ENCODE data around the gene C8A.

The C8A gene

GRCh38 chr1:56835657-56836056 lies 18.9 kb upstream of the C8A start:
- in situ Hi-C loops (cut with MboI; ENCODE audit: low pct_unique_long_range_greater_than_20kb, low sequenced_read_pairs), result no loop called here
- DNase-seq, result no peak

GRCh38 chr1:56836359-56836758 lies 18.2 kb upstream of the C8A start:
- in situ Hi-C loops (cut with MboI; ENCODE audit: low pct_unique_long_range_greater_than_20kb, low sequenced_read_pairs), result no loop called here
- no peak for DNase-seq

- DNase-seq, result no peak
- in situ Hi-C loops (cut with MboI; ENCODE audit: low pct_unique_long_range_greater_than_20kb, low sequenced_read_pairs), result no loop called here
Measured at GRCh38 chr1:56837244-56837939, 17.2 kb upstream of the C8A start.

- no peak for DNase-seq
- in situ Hi-C loops (cut with MboI; ENCODE audit: low pct_unique_long_range_greater_than_20kb, low sequenced_read_pairs), result no loop called here
Measured at GRCh38 chr1:56838759-56839158, 15.8 kb upstream of the C8A start.

GRCh38 chr1:56843544-56843943 lies 11.1 kb upstream of the C8A start:
- no peak for DNase-seq
- in situ Hi-C loops (cut with MboI; ENCODE audit: low pct_unique_long_range_greater_than_20kb, low sequenced_read_pairs), result no loop called here

- in situ Hi-C loops (cut with MboI; ENCODE audit: low pct_unique_long_range_greater_than_20kb, low sequenced_read_pairs), result no loop called here
- DNase-seq, result no peak
Measured at GRCh38 chr1:56844545-56845136, 10.0 kb upstream of the C8A start.

- DNase-seq, result no peak
- in situ Hi-C loops (cut with MboI; ENCODE audit: low pct_unique_long_range_greater_than_20kb, low sequenced_read_pairs), result no loop called here
Measured at GRCh38 chr1:56845343-56845742, 9.3 kb upstream of the C8A start.

GRCh38 chr1:56849750-56850149 lies 4.8 kb upstream of the C8A start:
- in situ Hi-C loops (cut with MboI; ENCODE audit: low pct_unique_long_range_greater_than_20kb, low sequenced_read_pairs), result no loop called here
- DNase-seq, result no peak

- no peak for DNase-seq
- in situ Hi-C loops (cut with MboI; ENCODE audit: low pct_unique_long_range_greater_than_20kb, low sequenced_read_pairs), result no loop called here
Measured at GRCh38 chr1:56850411-56850810, 4.2 kb upstream of the C8A start.

- no peak for DNase-seq
- in situ Hi-C loops (cut with MboI; ENCODE audit: low pct_unique_long_range_greater_than_20kb, low sequenced_read_pairs), result no loop called here
Measured at GRCh38 chr1:56850922-56851321, 3.7 kb upstream of the C8A start.

GRCh38 chr1:56852476-56852875 lies 2.1 kb upstream of the C8A start:
- no peak for DNase-seq
- in situ Hi-C loops (cut with MboI; ENCODE audit: low pct_unique_long_range_greater_than_20kb, low sequenced_read_pairs), result no loop called here

- no peak for DNase-seq
- in situ Hi-C loops (cut with MboI; ENCODE audit: low pct_unique_long_range_greater_than_20kb, low sequenced_read_pairs), result no loop called here
Measured at GRCh38 chr1:56855190-56855589, 593 bp downstream of the C8A start.

- in situ Hi-C loops (cut with MboI; ENCODE audit: low pct_unique_long_range_greater_than_20kb, low sequenced_read_pairs), result no loop called here
- no peak for DNase-seq
Measured at GRCh38 chr1:56856186-56856585, 1.6 kb downstream of the C8A start.

- no peak for DNase-seq
- in situ Hi-C loops (cut with MboI; ENCODE audit: low pct_unique_long_range_greater_than_20kb, low sequenced_read_pairs), result no loop called here
Measured at GRCh38 chr1:56859287-56859686, 4.7 kb downstream of the C8A start.

GRCh38 chr1:56863265-56863992 lies 8.8 kb downstream of the C8A start:
- in situ Hi-C loops (cut with MboI; ENCODE audit: low pct_unique_long_range_greater_than_20kb, low sequenced_read_pairs), result no loop called here
- DNase-seq, result no peak

GRCh38 chr1:56864430-56864829 lies 9.8 kb downstream of the C8A start:
- in situ Hi-C loops (cut with MboI; ENCODE audit: low pct_unique_long_range_greater_than_20kb, low sequenced_read_pairs), result no loop called here
- DNase-seq, result no peak

GRCh38 chr1:56866656-56867055 lies 12.1 kb downstream of the C8A start:
- in situ Hi-C loops (cut with MboI; ENCODE audit: low pct_unique_long_range_greater_than_20kb, low sequenced_read_pairs), result no loop called here
- no peak for DNase-seq

GRCh38 chr1:56867491-56867890 lies 12.9 kb downstream of the C8A start:
- DNase-seq, result no peak
- in situ Hi-C loops (cut with MboI; ENCODE audit: low pct_unique_long_range_greater_than_20kb, low sequenced_read_pairs), result no loop called here

GRCh38 chr1:56868761-56869160 lies 14.2 kb downstream of the C8A start:
- no peak for DNase-seq
- in situ Hi-C loops (cut with MboI; ENCODE audit: low pct_unique_long_range_greater_than_20kb, low sequenced_read_pairs), result no loop called here

GRCh38 chr1:56872597-56872996 lies 18.0 kb downstream of the C8A start:
- DNase-seq, result no peak
- in situ Hi-C loops (cut with MboI; ENCODE audit: low pct_unique_long_range_greater_than_20kb, low sequenced_read_pairs), result no loop called here

- DNase-seq, result no peak
- in situ Hi-C loops (cut with MboI; ENCODE audit: low pct_unique_long_range_greater_than_20kb, low sequenced_read_pairs), result no loop called here
Measured at GRCh38 chr1:56873213-56873612, 18.6 kb downstream of the C8A start.
